Stimulated activated CD4-positive, alpha-beta T cell treated with anti-CD3 and anti-CD28 coated beads, Interleukin-15, amount 100 ng/mL, for 24 hours (primary cell): ENCODE data around the gene RPS6KA3.
"Not testable (repeated sequence)": the region's sequence is repeated elsewhere in the genome, so short reads cannot be mapped to it uniquely, and the experiment has no call there.

ENCODE experiments used
- DNase-seq: peaks from one replicate; pipeline ENCODE4 v3.0.0-alpha.2; 2020

Gene RPS6KA3

GRCh38 chrX:20217271-20217670 is 49.4 kb downstream of the RPS6KA3 start:
- DNase-seq: no peak

- DNase-seq: no peak
Measured at GRCh38 chrX:20215565-20215964, 51.1 kb downstream of the RPS6KA3 start.

GRCh38 chrX:20212486-20213089 is 54.1 kb downstream of the RPS6KA3 start:
- no peak for DNase-seq

GRCh38 chrX:20211261-20211786 is 55.4 kb downstream of the RPS6KA3 start:
- DNase-seq: no peak

- no peak for DNase-seq
Measured at GRCh38 chrX:20205927-20206708, 60.6 kb downstream of the RPS6KA3 start.

GRCh38 chrX:20204351-20204750 is 62.4 kb downstream of the RPS6KA3 start:
- no peak for DNase-seq

- no peak for DNase-seq
Measured at GRCh38 chrX:20197641-20198210, 69.0 kb downstream of the RPS6KA3 start.

- DNase-seq: no peak
Measured at GRCh38 chrX:20189171-20189570, 77.5 kb downstream of the RPS6KA3 start.

GRCh38 chrX:20181598-20182329 is 84.9 kb downstream of the RPS6KA3 start:
- no peak for DNase-seq

- DNase-seq: no peak
Measured at GRCh38 chrX:20177093-20177492, 89.6 kb downstream of the RPS6KA3 start.

- no peak for DNase-seq
Measured at GRCh38 chrX:20173856-20174255, 92.9 kb downstream of the RPS6KA3 start.

- no peak for DNase-seq
Measured at GRCh38 chrX:20173313-20173712, 93.4 kb downstream of the RPS6KA3 start.

- no peak for DNase-seq
Measured at GRCh38 chrX:20171887-20172286, 94.8 kb downstream of the RPS6KA3 start.

- DNase-seq: not testable (repeated sequence)
Measured at GRCh38 chrX:20162516-20162915, 104.2 kb downstream of the RPS6KA3 start.

GRCh38 chrX:20159797-20160385 is 106.8 kb downstream of the RPS6KA3 start:
- DNase-seq: no peak

- DNase-seq: no peak
Measured at GRCh38 chrX:20151689-20152088, 115.0 kb downstream of the RPS6KA3 start.

GRCh38 chrX:20149326-20149725 is 117.4 kb downstream of the RPS6KA3 start:
- DNase-seq: no peak

GRCh38 chrX:20147561-20147960 is 119.1 kb downstream of the RPS6KA3 start:
- no peak for DNase-seq

GRCh38 chrX:20144491-20144890 is 122.2 kb downstream of the RPS6KA3 start:
- no peak for DNase-seq

- DNase-seq: no peak
Measured at GRCh38 chrX:20143561-20143960, 123.1 kb downstream of the RPS6KA3 start.

- DNase-seq: no peak
Measured at GRCh38 chrX:20143111-20143510, 123.6 kb downstream of the RPS6KA3 start.

GRCh38 chrX:20141281-20142220 is 125.2 kb downstream of the RPS6KA3 start, which contains the start of gene EIF1AX:
Gene EIF1AX (minus strand): TSS chrX:20141838. CDS start chrX:20141640, 198 bp downstream.
- DNase-seq: peak; percentile 95
